ENCODE results near the gene ZEB2.

ZEB2 gene

DNA sequence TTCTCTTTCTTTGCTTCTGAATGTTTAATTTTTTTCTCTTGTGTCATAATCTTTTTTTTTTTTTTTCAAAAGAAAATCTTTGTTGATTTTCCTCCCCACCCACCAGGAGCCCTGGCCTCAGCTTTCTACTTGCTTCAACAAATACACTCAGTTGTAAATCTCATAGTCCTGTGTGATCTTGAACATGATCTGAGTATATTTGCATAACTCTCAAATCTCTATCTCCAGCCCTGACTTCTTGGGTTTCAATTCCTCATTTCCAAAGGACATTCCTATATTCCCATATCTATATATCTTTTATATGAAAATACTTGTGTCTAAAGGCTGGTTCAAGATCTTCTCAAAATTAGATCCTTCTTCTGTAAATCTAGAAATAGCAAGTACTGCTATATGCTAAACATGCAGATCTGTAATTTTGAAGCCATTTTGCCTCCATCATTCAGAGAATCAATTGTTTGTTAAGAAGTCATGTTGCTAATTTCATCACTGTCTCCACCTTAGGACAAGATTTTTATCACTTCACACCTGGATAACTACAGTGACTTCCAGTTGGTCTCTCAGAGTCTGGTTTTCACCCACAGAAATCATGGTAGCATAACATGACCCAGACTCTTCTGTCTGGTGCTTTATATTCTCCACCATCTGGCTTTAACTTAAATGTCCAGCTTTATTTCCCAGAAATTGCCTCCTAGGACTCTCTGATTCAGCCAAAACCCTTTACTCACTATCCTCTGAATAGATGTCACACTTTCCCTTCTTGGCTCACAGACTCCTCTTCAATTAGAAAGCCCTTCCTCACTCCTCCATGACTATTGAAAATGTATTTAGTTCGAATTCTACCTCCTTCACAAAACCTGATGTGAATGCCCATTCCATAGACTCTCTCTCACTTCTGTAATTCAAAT, 98.1 kb downstream of the ZEB2 start:
- DNase-seq (ENCODE audit: low spot score), result no peak

DNA sequence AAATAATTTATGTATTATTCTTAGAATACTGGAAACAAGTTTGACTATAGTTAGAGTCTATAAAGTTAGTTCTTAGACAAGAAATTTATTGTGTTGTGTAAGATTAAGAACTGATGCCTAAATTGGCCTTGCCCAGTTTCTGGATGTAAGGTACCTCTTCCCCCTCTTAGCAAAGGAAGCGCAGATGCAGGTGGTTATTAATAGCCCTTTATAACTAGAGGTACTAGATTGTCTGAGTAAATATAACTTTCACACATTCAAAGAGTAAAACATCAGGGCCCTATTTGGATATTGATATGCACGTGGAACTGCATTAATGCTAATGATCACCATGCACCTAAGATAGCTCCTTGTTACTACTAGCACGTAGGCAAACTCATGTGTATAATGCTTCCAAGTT, 100.7 kb downstream of the ZEB2 start:
- DNase-seq (ENCODE audit: low spot score), result no peak

DNA sequence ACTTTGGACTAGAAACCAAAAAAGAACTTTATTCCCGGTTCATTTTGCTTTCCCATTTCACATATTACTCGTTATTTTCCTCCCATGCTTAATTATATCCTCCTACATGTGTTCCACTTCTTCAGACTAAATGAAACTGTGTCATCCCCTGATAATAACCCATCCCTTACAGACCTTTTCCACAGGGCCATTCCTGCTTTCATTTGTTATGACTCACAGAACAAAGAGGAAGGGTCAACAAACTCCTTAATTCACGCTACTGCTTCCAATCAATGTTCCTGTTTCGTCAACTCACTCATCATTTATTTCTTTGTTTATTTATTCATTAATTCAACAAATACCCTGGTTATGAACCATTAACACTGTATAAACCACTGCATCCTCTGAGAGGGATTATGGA, 104.5 kb downstream of the ZEB2 start:
- no peak for DNase-seq (ENCODE audit: low spot score)

DNA sequence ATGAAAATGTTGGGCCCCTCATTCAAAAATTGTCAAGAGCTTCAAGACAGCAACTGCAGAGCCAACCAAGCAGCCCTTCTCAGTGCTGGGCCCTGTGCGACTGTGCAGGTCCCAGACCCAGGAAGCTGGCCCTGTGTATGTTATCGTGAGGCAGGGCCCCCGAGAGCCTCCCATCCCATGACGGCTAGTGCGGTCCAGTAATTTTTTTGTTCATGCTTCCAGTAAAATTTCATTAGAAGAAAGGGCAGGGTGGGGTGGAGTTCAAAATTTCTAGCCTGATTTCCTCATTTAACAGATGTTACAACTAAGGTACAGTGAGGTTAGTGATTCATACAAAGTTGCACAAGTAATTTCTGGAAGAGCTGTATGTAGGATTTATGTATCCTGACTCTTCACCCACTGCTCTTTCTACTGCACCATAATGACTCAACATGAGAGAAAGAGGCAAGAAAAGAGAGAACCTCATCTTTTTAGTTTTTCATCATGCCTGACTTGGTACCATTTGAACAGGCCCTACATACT, 105.5 kb downstream of the ZEB2 start:
- peak; percentile 74 for DNase-seq (ENCODE audit: low spot score)

- DNase-seq (ENCODE audit: low spot score), result no peak
These were observed 107.2 kb downstream of the ZEB2 start for GRCh38 chr2:144412709-144413108.

DNA sequence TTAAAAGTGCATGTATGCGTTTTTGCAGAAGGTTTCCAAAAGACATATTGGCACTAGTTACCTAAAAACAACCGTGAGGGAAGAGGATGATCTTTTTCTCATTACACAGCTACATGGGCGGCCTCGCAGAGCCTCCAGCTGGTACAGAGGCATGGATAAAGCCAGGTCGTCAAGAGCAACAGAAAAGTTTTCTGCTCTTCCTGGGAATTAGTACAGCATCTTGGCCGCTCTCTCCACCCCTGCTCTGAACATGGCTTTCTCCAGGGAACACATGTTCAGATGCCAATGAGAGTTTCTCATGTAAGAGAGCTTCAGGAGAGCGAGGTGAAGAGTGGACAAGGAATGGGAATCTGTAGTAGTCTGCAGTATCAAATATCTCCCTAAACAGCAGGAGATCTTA, 108.4 kb downstream of the ZEB2 start:
- DNase-seq (ENCODE audit: low spot score), result no peak

DNA sequence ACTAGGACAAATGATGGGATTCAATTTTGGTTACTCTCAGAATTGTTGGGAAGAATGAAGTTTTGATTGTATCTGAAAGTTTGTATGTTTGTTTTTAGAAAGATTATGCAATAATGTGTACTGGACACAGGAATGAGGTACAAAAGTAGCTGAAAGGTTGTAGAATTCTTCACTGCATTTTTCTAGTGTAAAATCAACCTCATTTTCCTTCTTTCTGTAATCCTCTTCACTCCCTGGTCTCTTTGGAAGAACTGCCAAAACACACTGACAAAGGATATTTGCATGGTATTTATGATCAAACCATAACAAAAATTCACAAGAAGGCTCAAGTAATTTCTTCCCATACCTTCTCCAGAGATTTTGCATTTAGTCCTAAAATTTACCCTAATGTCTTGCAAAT, 110.7 kb downstream of the ZEB2 start:
- DNase-seq (ENCODE audit: low spot score), result no peak

- DNase-seq (ENCODE audit: low spot score), result no peak
These were observed 112.7 kb downstream of the ZEB2 start for GRCh38 chr2:144407262-144407661.

GRCh38 chr2:144405982-144406788, 113.7 kb downstream of the ZEB2 start:
- DNase-seq (ENCODE audit: low spot score), result no peak

DNA sequence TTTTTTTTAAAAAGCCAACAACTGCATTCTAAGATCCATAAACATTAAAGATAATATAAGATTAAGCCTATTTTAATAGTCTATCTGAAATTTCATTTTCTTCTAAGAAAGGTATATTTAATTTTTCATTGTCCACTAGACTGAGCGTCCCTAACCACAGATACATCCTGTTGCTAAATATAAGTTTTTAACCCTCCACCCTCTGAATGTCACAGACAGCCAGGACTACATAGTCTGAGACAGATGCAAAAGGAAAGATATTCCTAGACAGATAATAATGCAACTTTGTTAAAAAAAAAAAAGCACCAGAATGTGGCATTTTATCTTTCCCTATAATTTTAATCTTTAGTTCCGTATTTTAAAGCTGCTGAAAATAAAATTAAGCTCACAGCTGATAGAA, 114.6 kb downstream of the ZEB2 start:
- no peak for DNase-seq (ENCODE audit: low spot score)

GRCh38 chr2:144404586-144405314, 115.2 kb downstream of the ZEB2 start:
- DNase-seq (ENCODE audit: low spot score), result no peak

GRCh38 chr2:144403933-144404332, 116.0 kb downstream of the ZEB2 start:
- no peak for DNase-seq (ENCODE audit: low spot score)

DNA sequence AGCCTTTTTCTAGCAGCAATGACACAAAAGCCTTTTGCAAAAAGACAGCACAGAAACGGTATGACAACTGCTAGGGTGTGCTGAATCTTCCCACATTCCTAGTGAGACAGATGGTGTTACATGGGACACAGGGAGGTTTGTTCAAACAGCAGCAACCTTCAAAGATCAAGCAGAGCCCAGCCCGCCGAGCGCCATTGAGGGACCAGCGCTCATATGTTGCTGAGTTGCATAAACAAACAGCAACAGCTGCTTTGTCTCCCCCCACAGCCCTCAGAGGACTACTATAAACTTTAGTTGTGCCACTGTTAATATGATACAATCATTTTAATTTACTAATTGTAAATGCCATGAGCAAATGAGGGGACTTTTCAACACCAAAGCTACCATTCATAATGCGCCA, 117.7 kb downstream of the ZEB2 start:
- no peak for DNase-seq (ENCODE audit: low spot score)

DNA sequence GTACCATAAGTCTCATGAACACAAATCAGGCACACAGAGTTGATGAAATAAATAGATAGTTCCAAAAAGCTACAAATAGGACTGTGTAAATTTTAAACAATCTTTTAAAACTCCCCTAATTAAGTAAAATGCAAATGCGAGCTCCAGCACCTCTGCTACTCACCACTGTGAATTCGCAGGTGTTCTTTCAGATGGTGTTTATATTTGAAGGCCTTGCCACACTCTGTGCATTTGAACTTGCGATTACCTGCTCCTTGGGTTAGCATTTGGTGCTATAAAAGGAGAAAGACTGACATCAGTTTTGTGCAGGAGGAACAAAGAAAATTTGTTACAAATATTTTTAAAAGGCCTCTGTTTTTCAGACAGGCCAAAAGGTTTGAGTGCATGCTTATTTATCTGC, 118.9 kb downstream of the ZEB2 start:
- no peak for DNase-seq (ENCODE audit: low spot score)

DNA sequence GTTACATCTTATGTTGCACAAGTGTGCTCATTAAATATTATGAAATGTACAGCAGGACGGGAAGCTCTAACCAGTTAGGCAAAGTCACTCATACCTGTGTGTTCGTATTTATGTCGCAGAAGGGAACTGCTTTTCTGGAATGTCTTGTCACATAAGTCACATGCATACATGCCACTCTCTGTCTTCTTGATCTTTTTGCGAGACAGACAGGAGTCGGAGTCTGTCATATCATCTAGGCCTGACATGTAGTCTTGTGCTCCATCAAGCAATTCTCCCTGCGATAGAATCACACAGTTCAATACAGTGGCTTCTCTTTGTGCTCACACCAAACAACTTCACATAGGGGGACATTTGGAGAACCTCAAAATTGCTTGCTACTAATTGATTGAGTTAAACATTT, 123.6 kb downstream of the ZEB2 start:
- no peak for DNase-seq (ENCODE audit: low spot score)

GRCh38 chr2:144390424-144391020, 129.4 kb downstream of the ZEB2 start:
- DNase-seq (ENCODE audit: low spot score), result peak; percentile 50

DNA sequence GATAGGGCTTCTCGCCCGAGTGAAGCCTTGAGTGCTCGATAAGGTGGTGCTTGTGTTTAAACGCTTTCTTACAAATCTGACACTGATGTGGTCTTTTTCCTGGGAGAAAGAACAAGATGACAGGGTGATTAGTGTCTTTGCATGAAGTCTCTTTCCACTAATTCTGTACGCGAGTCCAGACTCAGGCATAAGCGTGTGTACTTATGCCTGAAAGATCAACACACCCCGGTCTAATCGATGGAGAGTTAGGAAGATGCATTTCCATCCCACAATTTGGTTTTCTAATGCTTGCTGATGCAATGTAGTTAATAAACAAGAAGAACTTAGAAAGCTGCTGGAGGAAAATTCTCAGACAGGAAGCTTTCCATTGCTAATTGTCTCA, 130.0 kb downstream of the ZEB2 start:
- DNase-seq (ENCODE audit: low spot score), result no peak

- DNase-seq (ENCODE audit: low spot score), result no peak
These were observed 130.6 kb downstream of the ZEB2 start for GRCh38 chr2:144389151-144389929.

DNA sequence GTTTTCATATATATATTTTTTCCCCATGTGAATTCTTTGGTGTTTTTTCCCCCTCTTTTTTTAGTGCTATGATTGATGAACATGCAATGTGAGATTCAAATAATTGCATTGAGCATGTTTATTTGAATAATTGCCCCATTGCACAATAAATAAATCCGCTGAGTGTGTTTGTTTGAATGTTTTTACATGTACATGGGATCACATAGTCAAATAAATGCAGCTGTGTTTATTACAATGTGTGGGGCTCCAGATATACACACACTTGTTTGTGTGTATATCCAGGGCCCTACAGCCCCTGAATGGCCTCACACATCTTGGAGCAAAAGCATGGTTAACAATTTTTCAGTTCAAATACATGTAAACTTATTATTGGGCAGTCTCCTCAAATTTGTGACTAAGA, 134.5 kb downstream of the ZEB2 start:
- DNase-seq (ENCODE audit: low spot score), result no peak

GRCh38 chr2:144383571-144384100, 136.3 kb downstream of the ZEB2 start:
- no peak for DNase-seq (ENCODE audit: low spot score)

DNA sequence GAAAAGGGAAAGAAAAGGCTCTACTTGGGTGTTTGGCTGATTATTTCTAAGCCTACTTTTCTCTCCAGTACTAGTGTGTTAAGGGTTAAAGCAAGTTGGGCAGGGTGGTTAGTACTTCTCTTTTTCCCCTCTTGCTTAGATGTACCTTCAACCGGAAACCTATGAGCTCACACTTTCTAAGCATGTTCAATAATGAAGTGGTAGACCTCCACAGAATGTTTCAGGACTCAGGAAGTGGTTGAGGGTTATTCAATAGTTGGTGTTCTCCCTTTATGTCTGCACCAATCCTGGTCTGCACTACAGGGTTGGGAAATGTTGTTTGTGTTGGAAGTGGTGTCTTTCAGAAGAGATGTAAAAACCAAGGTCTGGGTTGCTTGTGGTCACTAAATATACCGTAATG, 137.1 kb downstream of the ZEB2 start:
- no peak for DNase-seq (ENCODE audit: low spot score)
